ENCODE measurements around the gene TC2N. TPM values are rescaled to one million over a fixed set of nuclear protein-coding genes. Genes with fewer than 3 reads are reported as not detected.

Gene TC2N
- total RNA-seq, 1 experiment from 2014 or later: 82.7 TPM

DNA sequence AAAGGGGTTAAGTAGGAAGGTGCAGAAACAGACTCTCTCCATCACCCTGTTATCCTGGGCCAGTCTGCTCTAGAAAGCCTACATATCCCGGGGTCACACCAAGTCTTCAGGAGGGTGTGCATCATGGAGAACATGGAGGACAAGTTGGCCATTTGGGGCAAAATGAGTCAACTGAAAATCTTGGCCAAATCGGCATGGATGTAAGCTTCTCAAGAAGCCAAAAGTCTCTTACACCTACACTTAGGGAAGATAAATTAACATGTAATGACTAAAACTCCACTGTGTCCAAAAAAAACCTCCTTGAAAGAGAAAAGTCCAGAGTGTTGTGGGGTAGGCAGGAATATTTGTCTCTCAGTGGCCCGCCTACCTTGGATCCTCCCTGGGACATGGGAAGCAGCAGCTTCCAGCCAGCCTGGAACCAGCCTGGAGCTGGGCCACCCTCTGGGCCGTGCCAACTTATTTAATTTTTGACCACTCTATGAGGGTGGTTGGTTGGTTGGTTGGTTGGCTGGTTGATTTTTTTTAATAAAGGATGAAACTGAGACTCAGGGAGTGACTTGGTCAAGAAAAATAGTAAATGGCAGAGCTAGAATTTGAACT lies 17.9 kb upstream of the TC2N start:
- CTCF ChIA-PET: no interaction called here
- Mint-ChIP-seq H3K4me1 (ENCODE audit: low read depth, unreplicated experiment) (peaks cover 13% of the 10 kb centered on the region), H3K36me3 (ENCODE audit: insufficient read depth, unreplicated experiment) (no peaks in the 10 kb centered on the region), H3K27me3 (ENCODE audit: unreplicated experiment) (no peaks in the 10 kb centered on the region), H3K4me3 (ENCODE audit: low read depth, unreplicated experiment) (no peak overlapping the region), H3K27ac (ENCODE audit: unreplicated experiment) (no peak overlapping the region), H3K9me3 (ENCODE audit: low read depth, unreplicated experiment) (no peaks in the 10 kb centered on the region)
- DNase-seq: no peak
- BruUV-seq (replicated peaks): no TSS peak
- TF ChIP-seq, protein P1, sequence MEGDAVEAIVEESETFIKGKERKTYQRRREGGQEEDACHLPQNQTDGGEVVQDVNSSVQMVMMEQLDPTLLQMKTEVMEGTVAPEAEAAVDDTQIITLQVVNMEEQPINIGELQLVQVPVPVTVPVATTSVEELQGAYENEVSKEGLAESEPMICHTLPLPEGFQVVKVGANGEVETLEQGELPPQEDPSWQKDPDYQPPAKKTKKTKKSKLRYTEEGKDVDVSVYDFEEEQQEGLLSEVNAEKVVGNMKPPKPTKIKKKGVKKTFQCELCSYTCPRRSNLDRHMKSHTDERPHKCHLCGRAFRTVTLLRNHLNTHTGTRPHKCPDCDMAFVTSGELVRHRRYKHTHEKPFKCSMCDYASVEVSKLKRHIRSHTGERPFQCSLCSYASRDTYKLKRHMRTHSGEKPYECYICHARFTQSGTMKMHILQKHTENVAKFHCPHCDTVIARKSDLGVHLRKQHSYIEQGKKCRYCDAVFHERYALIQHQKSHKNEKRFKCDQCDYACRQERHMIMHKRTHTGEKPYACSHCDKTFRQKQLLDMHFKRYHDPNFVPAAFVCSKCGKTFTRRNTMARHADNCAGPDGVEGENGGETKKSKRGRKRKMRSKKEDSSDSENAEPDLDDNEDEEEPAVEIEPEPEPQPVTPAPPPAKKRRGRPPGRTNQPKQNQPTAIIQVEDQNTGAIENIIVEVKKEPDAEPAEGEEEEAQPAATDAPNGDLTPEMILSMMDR (IDR thresholded peaks at IDR 0.05; ENCODE audit: unreplicated experiment): no peak
- intact Hi-C loops (cut with micrococcal nuclease; ENCODE audit: unreplicated experiment): no loop called here

DNA sequence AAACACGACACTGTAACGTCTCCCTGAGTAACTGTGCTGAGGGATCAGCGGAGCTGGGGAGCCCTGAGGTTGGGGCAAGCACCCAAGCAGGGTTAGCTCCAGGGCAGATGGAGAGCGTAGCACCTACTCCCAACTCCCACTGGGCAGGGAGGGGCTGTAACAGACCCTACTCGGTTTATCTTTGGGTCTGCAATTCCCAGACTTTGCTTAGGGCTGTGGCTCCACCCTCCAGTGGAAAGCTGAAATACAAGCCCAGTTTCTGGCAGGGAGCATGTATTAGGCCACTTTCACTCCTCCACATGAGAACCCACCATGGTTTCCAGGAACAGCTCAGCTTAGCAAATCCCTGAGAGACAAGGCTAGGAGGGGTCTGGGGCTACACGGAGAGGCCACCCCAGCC lies 17.3 kb upstream of the TC2N start:
- H3K9me3 Mint-ChIP-seq (ENCODE audit: low read depth, unreplicated experiment): no peaks in the 10 kb centered on the region
- no peak overlapping the region for H3K27ac Mint-ChIP-seq (ENCODE audit: unreplicated experiment)
- H3K4me1 Mint-ChIP-seq (ENCODE audit: low read depth, unreplicated experiment): peaks cover 13% of the 10 kb centered on the region
- no peaks in the 10 kb centered on the region for H3K36me3 Mint-ChIP-seq (ENCODE audit: insufficient read depth, unreplicated experiment)
- intact Hi-C loops (cut with micrococcal nuclease; ENCODE audit: unreplicated experiment): no loop called here
- H3K4me3 Mint-ChIP-seq (ENCODE audit: low read depth, unreplicated experiment): no peak overlapping the region
- H3K27me3 Mint-ChIP-seq (ENCODE audit: unreplicated experiment): no peaks in the 10 kb centered on the region
- TF ChIP-seq, protein P1 (IDR thresholded peaks at IDR 0.05; ENCODE audit: unreplicated experiment): no peak
- CTCF ChIA-PET: no interaction called here
- no peak for DNase-seq
- no TSS peak for BruUV-seq (replicated peaks)

DNA sequence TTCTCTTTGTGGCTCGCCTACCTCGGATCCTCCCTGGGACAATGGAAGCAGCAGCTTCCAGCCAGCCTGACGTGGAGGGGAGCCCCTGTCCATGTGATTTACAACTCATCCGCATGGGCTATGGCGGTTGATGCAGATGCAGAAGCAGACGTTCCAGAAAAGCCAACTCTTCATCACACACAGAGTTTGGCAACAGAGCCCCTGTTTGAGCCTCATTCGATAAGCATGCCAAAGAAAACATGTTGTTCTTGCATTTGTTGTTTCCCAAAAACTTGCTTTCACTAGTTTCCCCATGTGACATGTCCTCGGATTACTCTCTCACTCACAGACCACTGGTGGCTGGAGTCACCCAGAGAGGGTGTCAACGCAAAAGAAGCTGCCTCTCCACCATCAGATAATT lies 16.4 kb upstream of the TC2N start:
- BruUV-seq (replicated peaks): no TSS peak
- TF ChIP-seq, protein P1 (IDR thresholded peaks at IDR 0.05; ENCODE audit: unreplicated experiment): no peak
- DNase-seq: no peak
- Mint-ChIP-seq H3K27me3 (ENCODE audit: unreplicated experiment) (no peaks in the 10 kb centered on the region), H3K4me3 (ENCODE audit: low read depth, unreplicated experiment) (no peak overlapping the region), H3K36me3 (ENCODE audit: insufficient read depth, unreplicated experiment) (no peaks in the 10 kb centered on the region), H3K4me1 (ENCODE audit: low read depth, unreplicated experiment) (peaks cover 19% of the 10 kb centered on the region), H3K9me3 (ENCODE audit: low read depth, unreplicated experiment) (no peaks in the 10 kb centered on the region), H3K27ac (ENCODE audit: unreplicated experiment) (no peak overlapping the region)
- CTCF ChIA-PET: no interaction called here
- intact Hi-C loops (cut with micrococcal nuclease; ENCODE audit: unreplicated experiment): no loop called here

DNA sequence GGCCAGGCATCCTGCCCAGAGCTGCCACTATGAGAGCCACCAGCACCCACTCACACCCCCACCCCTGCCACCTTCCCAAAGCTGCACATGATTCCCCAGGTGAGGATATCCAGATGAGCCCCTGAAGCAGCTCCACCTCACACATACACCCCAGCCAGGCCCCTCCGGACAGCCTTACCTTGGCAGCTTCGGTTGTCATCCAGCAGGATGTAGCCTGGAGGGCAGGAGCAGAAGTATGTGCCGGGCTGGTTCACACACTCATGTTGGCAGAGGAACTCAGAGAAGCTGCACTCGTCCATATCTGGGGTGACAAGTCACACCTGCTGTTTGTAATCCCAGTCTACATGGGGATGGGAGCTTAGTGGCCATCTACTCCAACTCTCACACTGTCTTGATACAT lies 15.4 kb upstream of the TC2N start:
- intact Hi-C loops (cut with micrococcal nuclease; ENCODE audit: unreplicated experiment): no loop called here
- no TSS peak for BruUV-seq (replicated peaks)
- Mint-ChIP-seq H3K4me1 (ENCODE audit: low read depth, unreplicated experiment) (peaks cover 28% of the 10 kb centered on the region), H3K9me3 (ENCODE audit: low read depth, unreplicated experiment) (no peaks in the 10 kb centered on the region), H3K27me3 (ENCODE audit: unreplicated experiment) (no peaks in the 10 kb centered on the region), H3K27ac (ENCODE audit: unreplicated experiment) (no peak overlapping the region), H3K4me3 (ENCODE audit: low read depth, unreplicated experiment) (no peak overlapping the region), H3K36me3 (ENCODE audit: insufficient read depth, unreplicated experiment) (no peaks in the 10 kb centered on the region)
- TF ChIP-seq, protein P1 (IDR thresholded peaks at IDR 0.05; ENCODE audit: unreplicated experiment): no peak
- CTCF ChIA-PET: interaction anchor here (0.8 kb wide), 1 partner anchor 1184 kb away, joined by 3 read pairs; no protein-coding TSS in a partner anchor
- no peak for DNase-seq

Data from Calu3 (cell line).